Measurements from ENCODE around the gene UGT1A7.

GRCh38 chr2:233756429-233757081 lies 74.9 kb downstream of the UGT1A7 start:
- TF ChIP-seq, protein P1, sequence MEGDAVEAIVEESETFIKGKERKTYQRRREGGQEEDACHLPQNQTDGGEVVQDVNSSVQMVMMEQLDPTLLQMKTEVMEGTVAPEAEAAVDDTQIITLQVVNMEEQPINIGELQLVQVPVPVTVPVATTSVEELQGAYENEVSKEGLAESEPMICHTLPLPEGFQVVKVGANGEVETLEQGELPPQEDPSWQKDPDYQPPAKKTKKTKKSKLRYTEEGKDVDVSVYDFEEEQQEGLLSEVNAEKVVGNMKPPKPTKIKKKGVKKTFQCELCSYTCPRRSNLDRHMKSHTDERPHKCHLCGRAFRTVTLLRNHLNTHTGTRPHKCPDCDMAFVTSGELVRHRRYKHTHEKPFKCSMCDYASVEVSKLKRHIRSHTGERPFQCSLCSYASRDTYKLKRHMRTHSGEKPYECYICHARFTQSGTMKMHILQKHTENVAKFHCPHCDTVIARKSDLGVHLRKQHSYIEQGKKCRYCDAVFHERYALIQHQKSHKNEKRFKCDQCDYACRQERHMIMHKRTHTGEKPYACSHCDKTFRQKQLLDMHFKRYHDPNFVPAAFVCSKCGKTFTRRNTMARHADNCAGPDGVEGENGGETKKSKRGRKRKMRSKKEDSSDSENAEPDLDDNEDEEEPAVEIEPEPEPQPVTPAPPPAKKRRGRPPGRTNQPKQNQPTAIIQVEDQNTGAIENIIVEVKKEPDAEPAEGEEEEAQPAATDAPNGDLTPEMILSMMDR (IDR thresholded peaks at IDR 0.05), result no peak
- TF ChIP-seq POLR2AphosphoS5 (IDR thresholded peaks at IDR 0.05), result no peak
- TF ChIP-seq POLR2A (IDR thresholded peaks at IDR 0.05), result no peak

Data from prostate gland (tissue), 2 donors.